ENCODE results near the gene MEP1B. TPM values are rescaled to one million over a fixed set of nuclear protein-coding genes. Genes with fewer than 3 reads are reported as not detected.

Gene MEP1B
- polyA plus RNA-seq, 4 donors: 0.47 to 102 (median 57.2) TPM

DNA sequence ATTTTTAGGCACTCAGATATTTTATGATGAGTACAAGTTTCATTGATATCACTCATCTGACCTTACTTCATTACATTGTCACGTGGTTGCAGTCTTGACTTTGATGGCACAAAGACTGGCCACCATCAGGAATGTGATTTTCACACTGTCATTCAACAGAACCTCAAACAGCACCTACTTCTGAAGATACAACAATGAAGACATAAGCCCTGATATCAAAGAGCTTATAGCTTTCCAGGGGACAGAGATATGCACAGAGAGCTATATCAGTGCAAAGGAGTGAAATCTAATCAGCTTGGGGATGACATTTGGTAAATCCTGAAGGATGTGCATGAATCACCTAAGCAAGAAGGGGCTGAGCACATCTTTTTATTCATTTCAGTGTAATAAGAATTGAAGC is 72.3 kb downstream of the MEP1B start:
- WGBS, 3 donors: 69 to 87% (median 72%) methylated on average over 1 of the region's 1 CpG
- H3K4me1 ChIP-seq (ENCODE audit: control insufficient read depth in 3 of 3, insufficient read depth in 2 of 3, low read depth in 1 of 3, low read length in 2 of 3): peaks cover 5 to 16% (median 8%) of the 10 kb centered on the region in 3 donors
- no peak overlapping the region for H3K4me3 ChIP-seq (ENCODE audit: low read depth in 1 of 3, low read length in 3 of 3)
- H3K9me3 ChIP-seq (ENCODE audit: control insufficient read depth in 2 of 2, insufficient read depth in 1 of 2, low read depth in 1 of 2, low read length in 1 of 2): no peaks in the 10 kb centered on the region
- no peak for DNase-seq
- FAIRE-seq: no peak
- H3K27me3 ChIP-seq (ENCODE audit: control insufficient read depth in 3 of 3, insufficient read depth in 3 of 3, low read length in 3 of 3): no peaks in the 10 kb centered on the region
- H3K27ac ChIP-seq (ENCODE audit: low read depth in 1 of 3, low read length in 2 of 3): no peak overlapping the region
- H3K36me3 ChIP-seq (ENCODE audit: control insufficient read depth in 3 of 3, insufficient read depth in 2 of 3, low read depth in 1 of 3, low read length in 3 of 3): no peaks in the 10 kb centered on the region

DNA sequence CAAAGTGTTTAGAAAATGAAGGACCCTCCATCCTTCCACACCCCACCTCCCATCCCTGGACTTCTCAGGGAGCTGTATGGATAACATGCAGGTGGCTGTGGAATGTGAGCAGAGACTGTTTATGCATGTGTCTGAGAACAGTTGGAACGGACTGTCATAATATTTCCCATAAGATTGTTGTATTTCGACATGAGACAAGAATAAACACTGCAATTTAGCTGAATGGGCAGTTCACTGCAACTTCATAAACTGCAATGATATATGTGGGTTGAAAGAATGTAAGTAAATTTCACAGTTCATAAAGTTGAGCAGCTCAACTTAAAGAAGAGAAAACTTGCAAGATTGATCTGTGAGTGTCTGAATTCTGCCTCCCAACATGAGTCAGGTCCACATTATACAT is 74.6 kb downstream of the MEP1B start:
- FAIRE-seq (no peak), DNase-seq (peak in 1 of 2 donors; percentile 32)
- H3K4me3 ChIP-seq (ENCODE audit: low read depth in 1 of 3, low read length in 3 of 3): no peak overlapping the region
- WGBS, 3 donors: 70 to 83% (median 77%) methylated on average over 2 of the region's 2 CpGs
- peaks cover 0 to 13% (median 0%) of the 10 kb centered on the region in 3 donors for H3K36me3 ChIP-seq (ENCODE audit: control insufficient read depth in 3 of 3, insufficient read depth in 2 of 3, low read depth in 1 of 3, low read length in 3 of 3)
- peaks cover 0 to 2% (median 0%) of the 10 kb centered on the region in 3 donors for H3K4me1 ChIP-seq (ENCODE audit: control insufficient read depth in 3 of 3, insufficient read depth in 2 of 3, low read depth in 1 of 3, low read length in 2 of 3)
- H3K9me3 ChIP-seq (ENCODE audit: control insufficient read depth in 2 of 2, insufficient read depth in 1 of 2, low read depth in 1 of 2, low read length in 1 of 2): no peaks in the 10 kb centered on the region
- no peaks in the 10 kb centered on the region for H3K27me3 ChIP-seq (ENCODE audit: control insufficient read depth in 3 of 3, insufficient read depth in 3 of 3, low read length in 3 of 3)
- H3K27ac ChIP-seq (ENCODE audit: low read depth in 1 of 3, low read length in 2 of 3): no peak overlapping the region

DNA sequence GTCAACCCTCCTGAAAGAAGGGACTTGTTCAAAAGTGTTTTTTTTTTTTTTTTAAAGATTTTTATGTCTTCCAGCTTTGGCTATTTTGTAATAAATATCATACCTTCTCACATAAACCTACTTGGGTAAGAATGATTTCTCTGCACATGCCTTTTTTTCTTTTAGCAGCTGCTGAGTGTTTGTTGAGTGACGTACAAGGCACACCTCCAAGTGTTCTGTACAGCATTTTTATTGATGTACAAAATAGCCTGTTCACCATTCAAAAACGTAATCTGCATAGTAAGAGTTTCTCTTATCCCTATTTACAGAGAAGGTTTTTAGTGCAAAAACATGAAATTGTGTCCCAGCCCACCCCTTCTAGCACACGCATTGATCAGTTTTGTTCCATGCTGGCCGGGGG is 77.6 kb downstream of the MEP1B start:
- H3K4me3 ChIP-seq (ENCODE audit: low read depth in 1 of 3, low read length in 3 of 3): no peak overlapping the region
- no peak overlapping the region for H3K27ac ChIP-seq (ENCODE audit: low read depth in 1 of 3, low read length in 2 of 3)
- 92 to 96% (median 95%) methylated on average over 4 of the region's 4 CpGs for WGBS, 3 donors
- peaks cover 0 to 17% (median 0%) of the 10 kb centered on the region in 3 donors for H3K36me3 ChIP-seq (ENCODE audit: control insufficient read depth in 3 of 3, insufficient read depth in 2 of 3, low read depth in 1 of 3, low read length in 3 of 3)
- no peak for DNase-seq
- no peaks in the 10 kb centered on the region for H3K9me3 ChIP-seq (ENCODE audit: control insufficient read depth in 2 of 2, insufficient read depth in 1 of 2, low read depth in 1 of 2, low read length in 1 of 2)
- FAIRE-seq: no peak
- H3K27me3 ChIP-seq (ENCODE audit: control insufficient read depth in 3 of 3, insufficient read depth in 3 of 3, low read length in 3 of 3): no peaks in the 10 kb centered on the region
- no peaks in the 10 kb centered on the region for H3K4me1 ChIP-seq (ENCODE audit: control insufficient read depth in 3 of 3, insufficient read depth in 2 of 3, low read depth in 1 of 3, low read length in 2 of 3)

Other genes with a start within 250 kb of the MEP1B start
- gene TRAPPC8, start 246.9 kb upstream of the MEP1B start, polyA plus RNA-seq: 10 to 100 TPM; 18.1 to 40.7 (median 32.6) TPM
- gene RNF125, start 171.2 kb upstream of the MEP1B start, polyA plus RNA-seq: 10 to 100 TPM in 3 of 4 donors, 1 to 10 TPM in 1; 8.6 to 21.5 (median 11.4) TPM
- 10 to 100 TPM in 3 of 4 donors, 1 to 10 TPM in 1; 9.7 to 35.3 (median 20.0) TPM for gene RNF138, start 98.2 kb upstream of the MEP1B start, polyA plus RNA-seq

Data from small intestine (tissue), 7 donors.